ENCODE data around the gene POMC. TPM values are rescaled to one million over a fixed set of nuclear protein-coding genes. Genes with fewer than 3 reads are reported as not detected.

The POMC gene
- total RNA-seq, 2 donors from 2014 or later, result 3.4 to 5.2 TPM

DNA sequence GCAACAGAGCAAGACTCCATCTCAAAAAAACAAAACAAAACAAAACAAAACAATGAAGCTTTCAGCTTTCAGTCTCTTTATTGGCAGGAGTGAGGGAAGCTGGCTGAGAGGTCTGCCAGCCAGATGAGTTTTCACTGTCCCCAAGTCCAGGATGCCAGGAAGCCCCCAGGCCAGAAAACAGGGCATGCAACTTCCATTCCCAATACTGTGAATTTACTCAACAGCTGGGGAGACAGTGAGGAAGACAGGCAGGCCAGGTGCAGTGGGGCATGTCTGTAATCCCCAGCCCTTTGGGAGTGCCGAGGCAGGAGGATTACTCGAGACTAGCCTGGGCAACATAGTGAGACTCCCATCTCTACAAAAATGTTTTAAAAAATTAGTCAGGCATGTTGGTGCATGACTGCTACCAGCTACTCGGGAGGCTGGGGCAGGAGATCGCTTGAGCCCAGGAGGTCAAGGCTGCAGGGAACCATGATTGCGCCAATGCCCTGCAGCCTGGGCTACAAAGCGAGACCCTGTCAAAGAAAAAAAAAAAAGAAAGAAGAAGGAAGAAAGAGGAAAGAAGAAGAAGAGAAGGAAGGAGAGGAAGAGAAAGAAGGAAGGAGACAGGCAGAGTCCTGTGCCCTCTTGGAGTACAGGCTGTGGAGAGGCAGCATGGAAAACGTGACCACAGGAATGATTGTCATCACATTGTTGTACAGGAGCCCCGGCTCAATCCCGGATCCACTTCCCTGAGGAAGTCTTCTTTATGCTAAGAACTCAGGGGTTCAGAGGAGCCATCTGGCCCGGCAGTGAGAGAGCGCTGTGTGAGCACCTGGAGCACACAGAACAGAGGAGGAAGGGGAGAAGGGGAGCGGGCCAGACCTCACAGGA, 29.2 kb upstream of the POMC start:
- ATAC-seq (no peak), DNase-seq (ENCODE audit: low spot score) (no peak)
- Mint-ChIP-seq H3K27ac (peak overlapping the region in 1 of 2 donors; percentile 59), H3K36me3 (no peaks in the 10 kb centered on the region), H3K4me3 (no peak overlapping the region), H3K4me1 (ENCODE audit: low read depth in 2 of 2) (peaks cover 0 to 4% of the 10 kb centered on the region in 2 donors), H3K9me3 (no peaks in the 10 kb centered on the region), H3K27me3 (peaks cover 0 to 2% of the 10 kb centered on the region in 2 donors)

DNA sequence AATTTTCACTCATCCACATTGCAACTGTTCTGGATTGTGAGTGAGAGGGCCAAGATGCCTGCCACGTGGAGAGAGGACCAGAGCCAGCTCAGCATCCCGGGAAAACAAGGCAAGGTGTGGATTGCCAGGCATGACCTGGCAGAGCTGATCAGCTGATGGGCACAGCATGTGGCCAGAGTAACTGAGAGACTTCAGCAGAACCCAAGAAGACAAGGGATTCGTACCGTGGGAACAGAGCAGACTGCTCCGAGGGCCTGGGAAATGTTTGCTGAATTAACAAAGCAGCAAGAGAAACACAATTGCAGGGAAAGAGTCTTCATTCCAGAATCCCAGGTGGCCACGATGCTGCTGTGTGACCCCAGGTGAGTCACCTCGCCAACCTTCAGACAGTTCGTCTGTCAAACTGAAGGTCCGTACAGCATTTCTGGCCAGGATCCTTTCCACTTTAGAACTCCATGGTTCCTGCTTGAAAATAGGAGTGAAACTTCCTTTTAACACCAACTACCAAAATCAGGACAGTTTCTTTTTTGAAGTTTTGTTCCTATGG, 26.3 kb upstream of the POMC start:
- ATAC-seq, result no peak
- Mint-ChIP-seq H3K36me3 (no peaks in the 10 kb centered on the region), H3K9me3 (no peaks in the 10 kb centered on the region), H3K4me3 (no peak overlapping the region), H3K4me1 (ENCODE audit: low read depth in 2 of 2) (no peaks in the 10 kb centered on the region), H3K27me3 (peaks cover 0 to 2% of the 10 kb centered on the region in 2 donors), H3K27ac (no peak overlapping the region)
- no peak for DNase-seq (ENCODE audit: low spot score)

DNA sequence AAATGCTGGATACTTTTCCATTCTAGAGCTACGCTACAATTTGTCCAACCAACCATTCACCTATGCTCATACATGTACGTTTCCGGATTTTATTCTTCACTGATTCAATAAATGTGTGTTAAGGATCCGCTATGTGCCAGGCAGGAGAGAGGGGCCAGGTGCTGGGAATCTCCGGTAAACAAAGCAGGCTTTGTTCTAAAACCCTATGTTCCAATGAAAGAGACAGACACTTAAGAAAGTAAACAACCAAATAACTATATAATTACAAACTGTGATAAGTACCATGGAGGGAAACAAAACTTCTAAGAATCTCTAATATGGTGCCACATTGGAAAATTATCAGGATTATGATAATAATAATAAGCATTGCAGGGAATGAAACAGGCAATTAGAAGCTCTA, 22.2 kb upstream of the POMC start:
- no peaks in the 10 kb centered on the region for H3K9me3 Mint-ChIP-seq
- no peaks in the 10 kb centered on the region for H3K36me3 Mint-ChIP-seq

DNA sequence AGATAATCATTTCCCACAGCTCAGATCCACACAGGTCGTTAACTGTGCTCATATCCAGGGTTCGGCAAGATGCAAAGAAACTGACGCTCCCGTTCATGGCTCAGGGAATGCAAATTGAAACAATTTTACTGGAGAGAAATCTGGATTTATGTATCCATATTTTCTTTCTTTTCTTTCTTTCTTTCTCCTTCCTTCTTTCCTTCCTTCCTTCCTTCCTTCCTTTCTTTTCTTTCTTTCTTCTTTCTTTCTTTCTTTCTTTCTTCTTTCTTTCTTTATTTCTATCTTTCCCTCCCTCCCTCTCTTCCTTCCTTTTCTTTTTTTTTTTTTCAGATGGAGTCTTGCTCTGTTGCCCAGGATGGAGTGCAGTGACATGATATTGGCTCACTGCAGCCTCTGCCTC, 20.0 kb upstream of the POMC start:
- Mint-ChIP-seq H3K36me3 (no peaks in the 10 kb centered on the region), H3K27ac (no peak overlapping the region), H3K9me3 (no peaks in the 10 kb centered on the region), H3K4me3 (no peak overlapping the region), H3K4me1 (ENCODE audit: low read depth in 2 of 2) (peaks cover 0 to 2% of the 10 kb centered on the region in 2 donors), H3K27me3 (peaks cover 8 to 10% of the 10 kb centered on the region in 2 donors)
- DNase-seq (ENCODE audit: low spot score) (no peak), ATAC-seq (no peak)

More for the DNA sequence above, 22.2 kb upstream of the POMC start:
- DNase-seq (ENCODE audit: low spot score) (no peak), ATAC-seq (no peak)
- Mint-ChIP-seq H3K27ac (no peak overlapping the region), H3K4me3 (no peak overlapping the region), H3K4me1 (ENCODE audit: low read depth in 2 of 2) (peaks cover 0 to 2% of the 10 kb centered on the region in 2 donors), H3K27me3 (peaks cover 0 to 2% of the 10 kb centered on the region in 2 donors)

GRCh38 chr2:25187729-25188350, 19.5 kb upstream of the POMC start:
- H3K4me3 Mint-ChIP-seq, result no peak overlapping the region
- ATAC-seq (no peak), DNase-seq (ENCODE audit: low spot score) (no peak)
- H3K27me3 Mint-ChIP-seq, result peaks cover 8 to 10% of the 10 kb centered on the region in 2 donors
- H3K27ac Mint-ChIP-seq, result no peak overlapping the region
- no peaks in the 10 kb centered on the region for H3K9me3 Mint-ChIP-seq
- H3K4me1 Mint-ChIP-seq (ENCODE audit: low read depth in 2 of 2), result peaks cover 0 to 2% of the 10 kb centered on the region in 2 donors
- H3K36me3 Mint-ChIP-seq, result no peaks in the 10 kb centered on the region

- ATAC-seq (peak in 1 of 2 donors; percentile 59), DNase-seq (ENCODE audit: low spot score) (no peak)
- Mint-ChIP-seq H3K27me3 (peaks cover 14 to 15% of the 10 kb centered on the region in 2 donors), H3K9me3 (no peaks in the 10 kb centered on the region), H3K4me1 (ENCODE audit: low read depth in 2 of 2) (peaks cover 0 to 2% of the 10 kb centered on the region in 2 donors), H3K4me3 (no peak overlapping the region), H3K27ac (peak overlapping the region in 1 of 2 donors; percentile 3), H3K36me3 (no peaks in the 10 kb centered on the region)
Measured at GRCh38 chr2:25184254-25184653, 15.9 kb upstream of the POMC start.

DNA sequence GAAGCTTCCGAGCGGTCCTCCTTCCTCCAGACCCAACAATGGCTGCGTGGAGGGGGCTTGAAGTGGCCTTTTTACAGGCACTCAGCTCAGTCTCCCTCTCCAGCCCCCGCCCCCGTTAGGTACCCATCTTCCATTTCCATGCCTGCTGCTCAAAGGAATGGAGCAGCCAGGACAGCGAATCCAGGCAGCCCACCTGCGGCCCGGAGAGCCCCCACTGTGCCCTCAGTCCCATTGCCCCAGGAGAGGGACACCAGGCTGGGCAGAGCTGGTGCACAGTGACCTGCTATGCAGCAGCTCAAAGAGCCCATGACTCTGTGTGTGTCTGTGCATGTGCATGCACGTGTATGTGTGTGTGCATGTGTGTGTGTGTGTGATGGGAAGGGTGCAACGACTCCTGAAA, 10.6 kb upstream of the POMC start:
- no peak for DNase-seq (ENCODE audit: low spot score)
- H3K36me3 Mint-ChIP-seq, result no peaks in the 10 kb centered on the region
- H3K27me3 Mint-ChIP-seq, result peaks cover 28 to 31% of the 10 kb centered on the region in 2 donors
- no peaks in the 10 kb centered on the region for H3K9me3 Mint-ChIP-seq
- ATAC-seq, result no peak
- no peak overlapping the region for H3K27ac Mint-ChIP-seq
- no peak overlapping the region for H3K4me3 Mint-ChIP-seq
- no peaks in the 10 kb centered on the region for H3K4me1 Mint-ChIP-seq (ENCODE audit: low read depth in 2 of 2)

DNA sequence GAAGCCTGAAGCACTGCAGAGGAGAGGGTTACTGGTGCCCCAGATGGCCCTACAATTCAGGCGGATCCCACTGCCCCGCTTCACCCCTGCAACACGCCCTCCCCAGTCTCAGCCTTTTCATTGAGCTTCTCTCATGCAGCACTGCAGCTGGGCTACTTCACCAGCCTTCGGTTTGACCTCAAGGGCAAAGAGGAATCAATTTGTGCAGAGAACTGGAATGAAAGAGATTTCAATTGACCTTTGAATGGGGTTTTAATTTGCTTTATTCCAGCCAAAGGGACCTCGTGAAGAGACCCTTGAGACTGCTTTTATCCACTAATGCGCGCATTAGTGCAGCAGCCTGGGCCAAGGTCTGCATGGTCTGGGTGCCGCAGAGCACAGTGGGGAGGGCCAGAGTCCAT, 8.8 kb upstream of the POMC start:
- H3K9me3 Mint-ChIP-seq, result no peaks in the 10 kb centered on the region
- no peaks in the 10 kb centered on the region for H3K36me3 Mint-ChIP-seq

GRCh38 chr2:25176541-25177181, 8.3 kb upstream of the POMC start:
- Mint-ChIP-seq H3K27me3 (peaks cover 32 to 36% of the 10 kb centered on the region in 2 donors), H3K36me3 (no peaks in the 10 kb centered on the region), H3K4me1 (ENCODE audit: low read depth in 2 of 2) (peaks cover 0 to 4% of the 10 kb centered on the region in 2 donors), H3K9me3 (no peaks in the 10 kb centered on the region), H3K27ac (no peak overlapping the region), H3K4me3 (no peak overlapping the region)
- ATAC-seq (no peak), DNase-seq (ENCODE audit: low spot score) (no peak)

More for the DNA sequence above, 8.8 kb upstream of the POMC start:
- no peak for ATAC-seq
- DNase-seq (ENCODE audit: low spot score), result no peak
- Mint-ChIP-seq H3K4me3 (no peak overlapping the region), H3K4me1 (ENCODE audit: low read depth in 2 of 2) (peaks cover 0 to 4% of the 10 kb centered on the region in 2 donors), H3K27ac (no peak overlapping the region), H3K27me3 (peaks cover 34 to 40% of the 10 kb centered on the region in 2 donors)

DNA sequence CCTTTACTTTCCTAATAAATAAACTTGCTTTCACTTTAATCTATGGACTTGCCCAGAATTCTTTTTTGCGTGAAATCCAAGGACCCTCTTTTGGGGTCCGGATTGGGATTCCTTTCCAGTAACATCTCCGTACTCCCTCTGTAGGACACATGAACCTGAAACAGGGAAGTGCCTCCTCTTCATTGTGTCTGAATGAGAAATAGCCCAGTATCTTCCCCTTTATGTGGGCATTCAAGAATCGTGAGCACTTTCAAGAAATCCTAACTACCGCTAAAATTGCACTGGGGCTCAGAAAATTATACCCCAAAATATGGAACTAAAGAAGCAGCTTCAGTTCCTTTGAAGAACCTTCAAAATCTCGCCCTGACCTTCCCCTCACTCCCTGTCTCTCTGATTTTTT, 7.8 kb upstream of the POMC start:
- Mint-ChIP-seq H3K4me1 (ENCODE audit: low read depth in 2 of 2) (peaks cover 0 to 4% of the 10 kb centered on the region in 2 donors), H3K36me3 (no peaks in the 10 kb centered on the region), H3K9me3 (no peaks in the 10 kb centered on the region), H3K27me3 (peaks cover 32 to 41% of the 10 kb centered on the region in 2 donors), H3K27ac (no peak overlapping the region), H3K4me3 (no peak overlapping the region)
- DNase-seq (ENCODE audit: low spot score), result no peak
- no peak for ATAC-seq

DNA sequence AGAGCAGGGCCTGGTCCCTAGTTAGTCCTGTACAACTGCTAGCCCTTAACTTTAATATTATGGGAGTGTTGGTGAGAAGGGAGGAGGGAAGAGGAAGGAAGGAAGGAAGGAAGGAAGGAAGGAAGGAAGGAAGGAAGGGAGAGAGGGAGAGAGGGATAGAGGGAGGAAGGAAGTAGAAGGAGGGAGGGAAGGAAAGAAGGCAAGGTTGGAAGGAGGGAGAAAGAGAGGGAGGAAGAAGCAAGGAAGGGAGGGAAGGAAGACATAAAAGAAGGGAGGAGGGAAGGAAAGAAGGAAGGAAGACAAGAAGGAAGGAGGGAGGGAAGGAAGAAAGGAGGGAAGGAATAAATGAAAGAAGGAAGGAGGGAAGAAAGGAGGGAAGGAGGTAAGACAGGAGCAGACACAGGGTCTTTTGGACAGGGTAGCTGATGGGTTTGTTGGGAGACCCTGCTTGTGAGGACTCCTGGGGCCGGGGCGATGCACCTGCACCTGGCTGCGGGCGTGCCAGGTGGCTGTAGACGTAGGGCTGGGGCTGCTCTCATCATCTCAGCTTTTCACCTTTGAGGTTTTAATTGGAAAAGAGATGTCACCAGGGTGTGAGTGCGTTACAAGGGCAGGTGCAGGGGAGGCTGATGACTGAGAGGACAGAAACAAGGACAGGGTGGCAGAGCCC, 5.9 kb upstream of the POMC start:
- no peaks in the 10 kb centered on the region for H3K36me3 Mint-ChIP-seq
- H3K27ac Mint-ChIP-seq, result peak overlapping the region in 1 of 2 donors; percentile 11
- no peak overlapping the region for H3K4me3 Mint-ChIP-seq
- ATAC-seq, result no peak
- no peak for DNase-seq (ENCODE audit: low spot score)
- no peaks in the 10 kb centered on the region for H3K9me3 Mint-ChIP-seq
- H3K27me3 Mint-ChIP-seq, result peaks cover 41 to 53% of the 10 kb centered on the region in 2 donors
- peaks cover 0 to 4% of the 10 kb centered on the region in 2 donors for H3K4me1 Mint-ChIP-seq (ENCODE audit: low read depth in 2 of 2)

DNA sequence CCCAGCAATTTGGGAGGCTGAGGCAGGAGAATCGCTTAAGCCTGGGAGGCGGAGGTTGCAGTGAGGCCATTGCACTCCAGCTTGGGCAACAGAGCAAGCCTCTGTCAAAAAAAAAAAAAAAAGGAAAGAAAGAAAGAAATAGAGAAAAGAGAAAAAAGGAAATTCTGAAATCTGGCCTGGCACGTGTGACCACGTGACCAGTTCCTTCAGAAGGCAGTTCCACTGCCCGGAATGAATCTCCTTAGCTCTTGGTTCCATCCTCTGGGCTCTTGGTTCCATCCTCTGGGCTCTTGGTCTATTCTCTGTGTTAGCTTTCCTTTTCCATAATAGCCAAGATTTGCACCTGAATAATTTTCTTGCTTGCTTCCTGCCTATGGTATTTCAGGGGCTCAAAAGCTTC, 5.3 kb upstream of the POMC start:
- ATAC-seq, result no peak
- H3K4me1 Mint-ChIP-seq (ENCODE audit: low read depth in 2 of 2), result peaks cover 0 to 4% of the 10 kb centered on the region in 2 donors
- peaks cover 38 to 59% of the 10 kb centered on the region in 2 donors for H3K27me3 Mint-ChIP-seq
- no peak overlapping the region for H3K4me3 Mint-ChIP-seq
- DNase-seq (ENCODE audit: low spot score), result no peak
- no peaks in the 10 kb centered on the region for H3K36me3 Mint-ChIP-seq
- H3K27ac Mint-ChIP-seq, result peak overlapping the region in 1 of 2 donors; percentile 11
- no peaks in the 10 kb centered on the region for H3K9me3 Mint-ChIP-seq

DNA sequence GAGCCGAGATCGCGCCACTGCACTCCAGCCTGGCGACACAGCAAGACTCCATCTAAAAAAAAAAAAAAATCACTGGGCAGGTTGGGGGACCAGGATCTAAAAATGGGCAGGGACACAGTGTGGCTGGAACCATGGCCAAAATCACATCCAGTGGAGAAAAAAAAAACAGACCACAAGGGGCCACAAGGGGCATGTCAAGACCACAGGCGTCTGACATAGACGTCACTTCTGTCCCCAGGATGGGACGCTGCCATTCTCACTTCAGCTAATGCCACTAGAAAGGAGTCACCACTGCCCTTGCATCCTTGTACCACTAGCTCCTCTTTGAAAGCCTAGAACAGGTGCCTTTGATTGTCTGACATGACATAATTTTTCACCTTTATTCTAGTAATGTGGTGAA, 2.5 kb upstream of the POMC start:
- Mint-ChIP-seq H3K27ac (no peak overlapping the region), H3K36me3 (no peaks in the 10 kb centered on the region), H3K9me3 (no peaks in the 10 kb centered on the region), H3K4me1 (ENCODE audit: low read depth in 2 of 2) (peaks cover 0 to 19% of the 10 kb centered on the region in 2 donors), H3K4me3 (no peak overlapping the region), H3K27me3 (peaks cover 38 to 58% of the 10 kb centered on the region in 2 donors)
- ATAC-seq (no peak), DNase-seq (ENCODE audit: low spot score) (no peak)
